Measurements from ENCODE around the gene SV2C.
"Not testable (repeated sequence)": the region's sequence is repeated elsewhere in the genome, so short reads cannot be mapped to it uniquely, and the experiment has no call there.

Gene SV2C

DNA sequence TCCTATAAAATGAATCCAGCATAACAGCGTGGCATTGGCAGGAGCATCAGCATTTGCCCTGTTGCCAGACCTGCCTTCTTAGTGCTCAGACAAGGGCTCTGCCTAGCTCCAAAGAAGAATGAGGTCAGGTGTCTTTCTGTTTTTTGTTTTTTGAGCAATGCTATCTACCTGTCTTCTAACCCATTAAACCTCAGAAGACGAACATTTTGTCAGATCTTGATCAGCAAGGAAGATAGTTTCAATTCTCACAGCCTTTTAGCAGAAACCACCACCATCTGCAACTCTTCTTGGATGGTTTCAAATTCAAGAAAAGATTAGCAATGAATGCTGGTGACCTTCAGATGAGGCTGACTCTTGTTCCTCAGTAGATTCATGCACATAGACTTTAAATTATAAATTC lies 216.4 kb downstream of the SV2C start:
- H3K4me3 ChIP-seq (ENCODE audit: low read depth, low read length) = no peak overlapping the region
- TF ChIP-seq, protein P1, sequence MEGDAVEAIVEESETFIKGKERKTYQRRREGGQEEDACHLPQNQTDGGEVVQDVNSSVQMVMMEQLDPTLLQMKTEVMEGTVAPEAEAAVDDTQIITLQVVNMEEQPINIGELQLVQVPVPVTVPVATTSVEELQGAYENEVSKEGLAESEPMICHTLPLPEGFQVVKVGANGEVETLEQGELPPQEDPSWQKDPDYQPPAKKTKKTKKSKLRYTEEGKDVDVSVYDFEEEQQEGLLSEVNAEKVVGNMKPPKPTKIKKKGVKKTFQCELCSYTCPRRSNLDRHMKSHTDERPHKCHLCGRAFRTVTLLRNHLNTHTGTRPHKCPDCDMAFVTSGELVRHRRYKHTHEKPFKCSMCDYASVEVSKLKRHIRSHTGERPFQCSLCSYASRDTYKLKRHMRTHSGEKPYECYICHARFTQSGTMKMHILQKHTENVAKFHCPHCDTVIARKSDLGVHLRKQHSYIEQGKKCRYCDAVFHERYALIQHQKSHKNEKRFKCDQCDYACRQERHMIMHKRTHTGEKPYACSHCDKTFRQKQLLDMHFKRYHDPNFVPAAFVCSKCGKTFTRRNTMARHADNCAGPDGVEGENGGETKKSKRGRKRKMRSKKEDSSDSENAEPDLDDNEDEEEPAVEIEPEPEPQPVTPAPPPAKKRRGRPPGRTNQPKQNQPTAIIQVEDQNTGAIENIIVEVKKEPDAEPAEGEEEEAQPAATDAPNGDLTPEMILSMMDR (IDR thresholded peaks at IDR 0.05; ENCODE audit: low read depth, low read length) = no peak

DNA sequence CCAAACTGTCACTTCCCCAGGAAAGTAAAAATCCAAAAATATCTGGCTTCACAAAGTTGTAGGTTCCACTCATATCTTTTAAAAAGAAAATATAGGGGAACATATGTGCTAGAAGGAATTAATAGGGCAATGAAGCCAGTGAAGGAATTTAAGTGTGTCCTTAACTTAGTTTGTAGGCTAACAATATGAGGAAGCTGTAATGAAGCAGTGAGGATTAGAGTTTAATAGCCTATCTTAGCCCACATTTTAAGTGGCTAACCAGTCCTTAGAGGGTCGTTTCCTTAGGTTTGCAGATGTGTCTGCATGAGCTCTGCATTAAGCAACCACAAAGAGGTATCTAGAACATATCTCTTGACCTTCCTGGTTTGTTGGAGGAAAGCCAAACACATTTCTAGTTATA lies 218.7 kb downstream of the SV2C start:
- not testable (repeated sequence) for H3K4me3 ChIP-seq (ENCODE audit: low read depth, low read length)

DNA sequence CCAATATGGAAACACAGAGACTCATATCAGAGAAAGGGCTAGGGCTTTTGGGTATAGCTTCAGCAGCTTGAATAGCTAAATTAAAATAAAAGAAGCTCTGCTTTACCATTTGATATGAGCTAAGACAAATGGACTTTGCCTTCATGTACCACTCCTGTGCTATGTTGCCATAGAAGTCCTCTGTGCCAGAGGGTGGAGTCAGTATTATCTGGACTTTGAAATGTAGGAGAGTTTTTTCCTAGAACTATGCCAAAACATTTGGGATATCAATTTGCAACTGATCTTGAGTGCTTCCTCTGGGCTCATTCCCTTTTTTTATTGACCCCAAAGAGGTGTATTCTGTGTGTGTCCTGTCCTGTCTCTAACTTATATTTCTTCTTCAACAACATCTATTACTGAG lies 219.5 kb downstream of the SV2C start:
- H3K4me3 ChIP-seq (ENCODE audit: low read depth, low read length) = not testable (repeated sequence)

DNA sequence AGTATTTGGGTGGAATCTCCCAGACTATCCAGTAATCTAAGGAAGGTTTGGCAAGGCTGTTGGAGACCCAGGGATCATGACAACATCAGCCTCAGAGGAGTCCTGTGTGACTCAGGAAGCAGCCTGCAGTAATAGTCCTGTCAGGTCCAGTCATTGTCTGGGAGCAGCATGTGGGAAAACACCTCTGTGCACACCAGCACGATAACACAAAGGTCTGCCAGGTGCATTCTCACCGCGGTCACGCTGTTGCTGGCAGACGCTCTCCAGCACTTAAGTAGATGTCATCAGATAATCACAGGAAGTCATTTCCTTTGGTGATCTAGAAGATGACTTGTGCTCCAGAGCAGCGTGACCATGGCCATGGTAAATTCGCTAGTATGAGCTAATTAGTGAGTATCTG lies 220.7 kb downstream of the SV2C start:
- no peak overlapping the region for H3K4me3 ChIP-seq (ENCODE audit: low read depth, low read length)
- TF ChIP-seq, protein P1 (IDR thresholded peaks at IDR 0.05; ENCODE audit: low read depth, low read length) = no peak

DNA sequence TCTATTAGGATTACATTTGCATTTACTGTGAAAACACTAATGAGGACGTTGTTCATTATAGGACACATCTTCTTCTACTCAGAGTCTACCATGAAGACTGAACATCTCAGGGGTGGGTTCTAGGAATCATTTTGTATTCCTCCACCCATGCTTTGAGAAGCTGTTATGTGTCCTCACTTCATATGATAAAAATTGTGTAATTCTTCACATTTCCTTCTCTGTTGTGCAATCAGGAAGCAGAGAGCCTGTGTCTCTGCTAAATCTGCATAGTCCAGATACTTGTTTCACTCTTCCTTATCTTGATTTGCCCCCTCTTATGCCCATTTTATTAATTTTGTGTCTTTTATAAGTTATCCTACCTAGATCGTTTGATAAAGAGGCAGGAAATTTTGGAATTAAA lies 222.1 kb downstream of the SV2C start:
- TF ChIP-seq, protein P1 (IDR thresholded peaks at IDR 0.05; ENCODE audit: low read depth, low read length) = no peak
- no peak overlapping the region for H3K4me3 ChIP-seq (ENCODE audit: low read depth, low read length)

DNA sequence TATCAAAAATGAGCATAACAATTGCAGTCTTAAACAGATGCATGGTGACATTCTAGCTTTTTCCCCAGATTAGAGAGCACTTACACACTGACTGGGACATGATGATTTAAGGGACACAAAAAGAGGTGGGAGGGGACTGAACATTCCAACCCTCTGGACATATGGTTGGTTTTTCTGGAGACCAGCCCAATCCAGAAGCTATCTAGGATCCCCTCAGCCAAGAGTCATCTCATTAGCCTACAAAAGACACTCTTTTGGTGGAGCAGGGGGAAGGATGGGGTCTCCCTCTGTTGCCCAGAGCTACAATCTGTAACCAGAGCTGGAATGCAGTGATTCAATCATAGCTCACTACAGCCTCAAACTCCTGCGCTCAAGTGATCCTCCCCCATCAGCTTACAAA lies 222.6 kb downstream of the SV2C start:
- TF ChIP-seq, protein P1 (IDR thresholded peaks at IDR 0.05; ENCODE audit: low read depth, low read length) = no peak
- H3K4me3 ChIP-seq (ENCODE audit: low read depth, low read length) = no peak overlapping the region

DNA sequence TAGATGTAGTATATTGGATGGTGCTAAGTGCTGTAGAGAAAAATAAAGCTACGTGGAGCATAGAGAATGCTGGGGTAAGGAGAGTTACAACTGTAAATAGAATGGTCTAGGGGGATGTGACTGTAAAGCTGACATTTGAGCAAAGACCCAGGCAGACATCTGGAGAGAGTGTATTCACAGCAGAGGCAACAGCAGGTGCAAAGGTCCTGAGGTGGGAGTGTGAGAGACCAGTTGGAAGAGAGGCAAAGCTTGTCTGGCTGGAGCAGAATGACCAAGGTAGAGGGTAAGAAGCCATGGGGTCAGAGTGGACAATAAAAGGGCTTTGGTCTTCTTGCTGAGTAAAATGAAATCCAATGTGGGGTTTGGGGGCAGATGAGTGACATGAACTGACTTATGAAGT lies 227.0 kb downstream of the SV2C start:
- H3K4me3 ChIP-seq (ENCODE audit: low read depth, low read length) = no peak overlapping the region
- TF ChIP-seq, protein P1 (IDR thresholded peaks at IDR 0.05; ENCODE audit: low read depth, low read length) = no peak

DNA sequence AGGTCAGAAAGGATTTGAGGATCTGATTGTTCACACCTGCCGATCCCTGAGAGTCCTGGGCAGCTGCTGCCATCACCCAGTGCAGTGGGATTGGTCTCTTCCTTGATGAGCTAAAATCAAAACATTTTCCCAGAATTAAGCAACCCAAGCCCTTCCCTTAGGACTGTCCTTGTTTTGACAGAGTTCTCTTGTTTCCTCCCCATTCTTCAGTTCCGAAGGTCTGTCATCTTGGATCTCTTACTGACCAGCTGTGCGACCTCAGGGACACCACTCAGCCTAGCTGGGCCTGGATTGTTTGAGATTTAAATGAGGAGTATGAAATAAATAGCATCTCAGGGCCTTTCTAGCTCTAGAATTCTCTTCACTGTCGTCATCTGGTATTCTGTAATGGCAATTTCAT lies 229.6 kb downstream of the SV2C start:
- TF ChIP-seq, protein P1 (IDR thresholded peaks at IDR 0.05; ENCODE audit: low read depth, low read length) = no peak
- no peak overlapping the region for H3K4me3 ChIP-seq (ENCODE audit: low read depth, low read length)

DNA sequence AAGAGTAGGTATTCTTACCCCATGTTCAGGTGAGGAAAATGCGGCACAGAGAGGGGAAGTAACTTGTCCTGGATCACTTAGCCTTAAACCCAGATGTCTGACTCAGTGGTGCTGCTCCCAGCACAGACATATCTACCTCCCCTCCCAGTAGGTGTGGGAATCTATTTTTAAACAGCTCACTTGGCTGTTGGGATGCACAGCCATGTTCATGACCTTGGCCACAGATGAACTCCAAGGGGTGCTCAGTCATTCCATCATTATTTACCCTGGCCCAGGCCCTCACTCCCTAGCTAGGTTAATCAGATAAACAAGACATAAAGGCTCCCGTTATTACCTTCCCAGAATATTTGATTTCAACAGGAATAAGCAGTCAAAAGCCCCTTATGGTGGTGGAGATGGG lies 231.5 kb downstream of the SV2C start:
- TF ChIP-seq, protein P1 (IDR thresholded peaks at IDR 0.05; ENCODE audit: low read depth, low read length) = no peak

More for the DNA sequence above, 231.5 kb downstream of the SV2C start:
- H3K4me3 ChIP-seq (ENCODE audit: low read depth, low read length) = no peak overlapping the region
